Naive thymus-derived CD4-positive, alpha-beta T cell (primary cell): Measurements from ENCODE around the gene NT5C1B. TPM values are rescaled to one million over a fixed set of nuclear protein-coding genes. Genes with fewer than 3 reads are reported as not detected.

Experiments used
- ATAC-seq: fragments of 150-1000 bp; cut with Tn5 transposase; 2 replicates; pipeline ENCODE4 v1.10.0; 2021; ENCODE audit warnings: mild to moderate bottlenecking, moderate library complexity
- CTCF ChIA-PET: fragments of 350-600 bp; sonication (Branson Sonifier 250); formaldehyde crosslinking; loops from one replicate; lab custom pipeline; 2021; ENCODE audit warnings: antibody characterized with exemption; lab: Charles Lee
- POLR2A ChIA-PET: fragments of 350-600 bp; sonication (Branson Sonifier 250); formaldehyde crosslinking; loops from one replicate; lab custom pipeline; 2021; ENCODE audit warnings: antibody characterized with exemption, inconsistent platforms; lab: Charles Lee
- DNase-seq, 9 donors: peaks; one replicate each; pipeline versions ENCODE4 v3.0.0 to v3.0.0-alpha.2; 2020 to 2022; ENCODE audit warnings: mixed read lengths in 1 of 9
- H3K27ac ChIP-seq: one replicate; pipeline ENCODE4 v1.7.0; 2013; ENCODE audit warnings: mild to moderate bottlenecking, low read depth, low read length, moderate library complexity
- H3K27me3 ChIP-seq, 2 donors: one replicate each; pipeline ENCODE4 v1.7.0; 2013; ENCODE audit warnings: low read length in 2 of 2, mild to moderate bottlenecking in 2 of 2, moderate library complexity in 2 of 2; ENCODE audit not compliant: control insufficient read depth in 2 of 2, insufficient read depth in 2 of 2
- H3K36me3 ChIP-seq, 3 experiments: 1 replicate in 2 of 3; 2 replicates in 1 of 3; pipeline ENCODE4 v1.7.0; 2013; ENCODE audit warnings: low read length in 3 of 3, mild to moderate bottlenecking in 3 of 3, moderate library complexity in 1 of 3; ENCODE audit not compliant: insufficient read depth in 3 of 3, control insufficient read depth in 2 of 3
- H3K4me1 ChIP-seq, 2 donors: one replicate each; pipeline ENCODE4 v1.7.0; 2013; ENCODE audit warnings: low read length in 2 of 2, mild to moderate bottlenecking in 2 of 2, moderate library complexity in 1 of 2; ENCODE audit not compliant: control insufficient read depth in 2 of 2, insufficient read depth in 2 of 2
- H3K4me3 ChIP-seq: 2 replicates; pipeline ENCODE4 v1.7.0; 2013; ENCODE audit warnings: mild to moderate bottlenecking, low read length
- H3K9me3 ChIP-seq, 3 experiments: 1 replicate in 2 of 3; 2 replicates in 1 of 3; pipeline ENCODE4 v1.7.0; 2013; ENCODE audit warnings: low read length in 3 of 3; ENCODE audit not compliant: control insufficient read depth in 2 of 3
- H3K27ac Mint-ChIP-seq, 9 donors: one replicate each; pipeline ENCODE4 v1.8.0; 2020 to 2022; ENCODE audit warnings: mixed read lengths in 9 of 9, mild to moderate bottlenecking in 8 of 9, moderate library complexity in 5 of 9, inconsistent platforms in 2 of 9
- H3K27me3 Mint-ChIP-seq, 5 donors: one replicate each; pipeline ENCODE4 v1.8.0; 2021 to 2022; ENCODE audit warnings: mixed read lengths in 5 of 5, mild to moderate bottlenecking in 1 of 5
- H3K36me3 Mint-ChIP-seq, 5 donors: one replicate each; pipeline ENCODE4 v1.8.0; 2020 to 2022; ENCODE audit warnings: mixed read lengths in 5 of 5, mild to moderate bottlenecking in 3 of 5, inconsistent platforms in 1 of 5
- H3K4me1 Mint-ChIP-seq, 7 donors: one replicate each; pipeline ENCODE4 v1.8.0; 2020 to 2022; ENCODE audit warnings: mixed read lengths in 7 of 7, mild to moderate bottlenecking in 3 of 7, inconsistent platforms in 1 of 7
- H3K4me3 Mint-ChIP-seq, 10 donors: one replicate each; pipeline ENCODE4 v1.8.0; 2020 to 2022; ENCODE audit warnings: mild to moderate bottlenecking in 10 of 10, mixed read lengths in 10 of 10, moderate library complexity in 6 of 10, inconsistent platforms in 2 of 10
- H3K9me3 Mint-ChIP-seq, 11 donors: one replicate each; pipeline ENCODE4 v1.8.0; 2020 to 2022; ENCODE audit warnings: mixed read lengths in 11 of 11, mild to moderate bottlenecking in 4 of 11, inconsistent platforms in 1 of 11, moderate library complexity in 1 of 11
- intact Hi-C, 2 donors: fragments of 100-400 bp; cut with micrococcal nuclease; formaldehyde crosslinking; loops; one replicate each; pipeline ENCODE4 v1.15.1; 2023
- polyA plus RNA-seq, 2 donors: library from polyadenylated mRNA; unstranded; fragments of 300-500 nt; fragmentation: Illumina TruSeq; gene quantifications; one replicate each; pipeline ENCODE4 v1.2.3, GENCODE V29; 2021
- total RNA-seq, 6 experiments: library from RNA in 5 of 6; stranded (reverse) in 5 of 6; gene quantifications; 1 replicate in 5 of 6; 2 replicates in 1 of 6; pipeline ENCODE4 v1.2.3 and lab custom pipeline; 2021 to 2026

Gene NT5C1B
- total and polyA plus RNA-seq, 7 experiments from 2014 or later = 0.39 to 0.50 TPM; not detected in 5

- Mint-ChIP-seq H3K4me3 (no peak overlapping the region), H3K27ac (no peak overlapping the region), H3K36me3 (peaks cover 3 to 57% (median 47%) of the 10 kb centered on the region in 5 donors), H3K4me1 (peaks cover 0 to 4% (median 0%) of the 10 kb centered on the region in 7 donors), H3K27me3 (no peaks in the 10 kb centered on the region), H3K9me3 (peaks cover 0 to 48% (median 15%) of the 10 kb centered on the region in 11 donors)
- Histone ChIP-seq H3K4me3 (no peak overlapping the region), H3K36me3 (peaks cover 0 to 3% (median 0%) of the 10 kb centered on the region in 3 experiments), H3K27me3 (no peaks in the 10 kb centered on the region), H3K9me3 (peaks cover 0 to 6% (median 0%) of the 10 kb centered on the region in 3 experiments), H3K27ac (no peak overlapping the region), H3K4me1 (no peaks in the 10 kb centered on the region)
- intact Hi-C loops = no loop called here
- ATAC-seq (no peak), DNase-seq (no peak)
- ChIA-PET CTCF (no interaction called here), POLR2A (no interaction called here)
Measured at GRCh38 chr2:18584608-18584954, 4.8 kb downstream of the NT5C1B start.

GRCh38 chr2:18583905-18584607, 5.3 kb downstream of the NT5C1B start:
- Mint-ChIP-seq H3K27me3 (no peaks in the 10 kb centered on the region), H3K4me3 (no peak overlapping the region), H3K4me1 (peaks cover 0 to 2% (median 0%) of the 10 kb centered on the region in 7 donors), H3K27ac (no peak overlapping the region), H3K36me3 (peaks cover 3 to 57% (median 47%) of the 10 kb centered on the region in 5 donors), H3K9me3 (peaks cover 0 to 51% (median 15%) of the 10 kb centered on the region in 11 donors)
- no peak for ATAC-seq
- CTCF ChIA-PET = no interaction called here
- no peak for DNase-seq
- no peak overlapping the region for H3K27ac ChIP-seq
- intact Hi-C loops = no loop called here
- peaks cover 0 to 6% (median 0%) of the 10 kb centered on the region in 3 experiments for H3K9me3 ChIP-seq
- H3K27me3 ChIP-seq = no peaks in the 10 kb centered on the region
- H3K4me1 ChIP-seq = no peaks in the 10 kb centered on the region
- H3K36me3 ChIP-seq = peaks cover 0 to 3% (median 0%) of the 10 kb centered on the region in 3 experiments
- POLR2A ChIA-PET = no interaction called here
- H3K4me3 ChIP-seq = no peak overlapping the region

- Mint-ChIP-seq H3K4me1 (peaks cover 0 to 1% (median 0%) of the 10 kb centered on the region in 7 donors), H3K4me3 (no peak overlapping the region), H3K36me3 (peaks cover 6 to 60% (median 50%) of the 10 kb centered on the region in 5 donors), H3K27me3 (no peaks in the 10 kb centered on the region), H3K27ac (no peak overlapping the region), H3K9me3 (peaks cover 0 to 58% (median 26%) of the 10 kb centered on the region in 11 donors)
- intact Hi-C loops = no loop called here
- CTCF ChIA-PET = no interaction called here
- Histone ChIP-seq H3K4me1 (no peaks in the 10 kb centered on the region), H3K9me3 (peaks cover 0 to 1% (median 0%) of the 10 kb centered on the region in 3 experiments), H3K27me3 (no peaks in the 10 kb centered on the region), H3K36me3 (no peaks in the 10 kb centered on the region), H3K4me3 (no peak overlapping the region), H3K27ac (no peak overlapping the region)
- ATAC-seq (no peak), DNase-seq (no peak)
- POLR2A ChIA-PET = interaction anchor here (0.6 kb wide), 1 partner anchor 53 kb away, joined by 4 read pairs; no protein-coding TSS in a partner anchor
Measured at GRCh38 chr2:18580606-18581005, 8.8 kb downstream of the NT5C1B start.

GRCh38 chr2:18578033-18578432, 11.3 kb downstream of the NT5C1B start:
- H3K27me3 ChIP-seq = no peaks in the 10 kb centered on the region
- intact Hi-C loops = no loop called here
- H3K27ac Mint-ChIP-seq = no peak overlapping the region
- H3K27me3 Mint-ChIP-seq = no peaks in the 10 kb centered on the region
- H3K9me3 ChIP-seq = no peaks in the 10 kb centered on the region
- POLR2A ChIA-PET = no interaction called here
- peaks cover 3 to 61% (median 51%) of the 10 kb centered on the region in 5 donors for H3K36me3 Mint-ChIP-seq
- CTCF ChIA-PET = no interaction called here
- no peak overlapping the region for H3K4me3 ChIP-seq
- no peaks in the 10 kb centered on the region for H3K36me3 ChIP-seq
- DNase-seq = no peak
- H3K4me1 Mint-ChIP-seq = no peaks in the 10 kb centered on the region
- H3K4me3 Mint-ChIP-seq = no peak overlapping the region
- H3K4me1 ChIP-seq = no peaks in the 10 kb centered on the region
- H3K27ac ChIP-seq = no peak overlapping the region
- ATAC-seq = no peak
- H3K9me3 Mint-ChIP-seq = peaks cover 0 to 40% (median 16%) of the 10 kb centered on the region in 11 donors

GRCh38 chr2:18566145-18566769, 23.1 kb downstream of the NT5C1B start:
- peaks cover 0 to 16% (median 7%) of the 10 kb centered on the region in 7 donors for H3K4me1 Mint-ChIP-seq
- Histone ChIP-seq H3K9me3 (peaks cover 0 to 4% (median 0%) of the 10 kb centered on the region in 3 experiments), H3K4me3 (no peak overlapping the region), H3K4me1 (no peaks in the 10 kb centered on the region), H3K27me3 (no peaks in the 10 kb centered on the region), H3K27ac (no peak overlapping the region), H3K36me3 (peaks cover 0 to 7% (median 0%) of the 10 kb centered on the region in 3 experiments)
- no peak overlapping the region for H3K27ac Mint-ChIP-seq
- peaks cover 0 to 17% (median 10%) of the 10 kb centered on the region in 11 donors for H3K9me3 Mint-ChIP-seq
- DNase-seq (no peak), ATAC-seq (no peak)
- no peaks in the 10 kb centered on the region for H3K27me3 Mint-ChIP-seq
- H3K4me3 Mint-ChIP-seq = no peak overlapping the region
- POLR2A ChIA-PET = no interaction called here
- H3K36me3 Mint-ChIP-seq = peaks cover 13 to 63% (median 54%) of the 10 kb centered on the region in 5 donors
- intact Hi-C loops = no loop called here
- CTCF ChIA-PET = no interaction called here

- Histone ChIP-seq H3K27ac (peak overlapping the region; percentile 94), H3K4me1 (peaks cover 6 to 16% of the 10 kb centered on the region in 2 donors), H3K36me3 (peaks cover 0 to 7% (median 0%) of the 10 kb centered on the region in 3 experiments), H3K4me3 (peak overlapping the region; percentile 71), H3K9me3 (peaks cover 0 to 4% (median 0%) of the 10 kb centered on the region in 3 experiments), H3K27me3 (no peaks in the 10 kb centered on the region)
- peak overlapping the region; percentile 92 to 98 (median 96) for H3K27ac Mint-ChIP-seq
- ChIA-PET CTCF (interaction anchor here (0.6 to 0.8 kb wide), 2 partner anchors 18 to 40 kb away, joined by 3 to 5 read pairs; no protein-coding TSS in a partner anchor), POLR2A (interaction anchor here (0.6 to 2.0 kb wide), 10 partner anchors 9 to 1791 kb away, joined by 3 to 15 read pairs (median 3); partner anchors contain the start of genes LAPTM4A and TTC32)
- H3K9me3 Mint-ChIP-seq = peaks cover 0 to 11% (median 8%) of the 10 kb centered on the region in 11 donors
- H3K27me3 Mint-ChIP-seq = no peaks in the 10 kb centered on the region
- ATAC-seq (no peak), DNase-seq (no peak)
- H3K36me3 Mint-ChIP-seq = peaks cover 0 to 43% (median 31%) of the 10 kb centered on the region in 5 donors
- intact Hi-C loops = loop anchor here (1.0 to 5.0 kb wide), 12 partner anchors 40 to 1791 kb away; partner anchors contain the start of genes LAPTM4A (in 2 of the 2), TTC32 (in 2 of the 2), WDR35 (in 2 of the 2) and GEN1 (in 1 of the 2)
- peaks cover 19 to 61% (median 51%) of the 10 kb centered on the region in 7 donors for H3K4me1 Mint-ChIP-seq
- H3K4me3 Mint-ChIP-seq = peak overlapping the region; percentile 86 to 96 (median 92)
Measured at GRCh38 chr2:18560797-18561085, 28.6 kb downstream of the NT5C1B start.
